Measurements from ENCODE around the gene REN. TPM values are rescaled to one million over a fixed set of nuclear protein-coding genes. Genes with fewer than 3 reads are reported as not detected.

The REN gene
- total and polyA plus RNA-seq, 2 of the 8 experiments (the other 6 are each of a cell fraction or from before 2014, with no cell fraction given): 0.05 TPM; not detected in 1

DNA sequence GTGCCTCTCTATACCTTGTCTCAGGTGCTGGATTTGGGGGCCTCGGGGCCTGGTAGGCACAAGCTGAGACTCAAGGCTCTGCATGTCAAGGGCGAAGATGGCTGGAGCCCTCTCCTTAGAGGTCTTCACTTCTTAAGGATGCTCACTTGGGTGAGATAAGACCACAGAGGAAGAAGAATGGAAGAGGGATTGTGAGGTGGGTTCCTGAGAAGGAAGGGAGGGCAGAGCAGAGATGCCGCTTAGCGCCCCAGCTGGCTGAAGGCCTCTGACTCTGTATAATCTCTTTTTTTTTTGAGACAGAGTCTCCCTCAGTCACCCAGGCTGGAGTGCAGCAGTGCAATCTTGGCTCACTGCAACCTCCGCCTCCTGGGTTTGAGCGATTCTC lies 61.0 kb downstream of the REN start:
- DNase-seq (ENCODE audit: low read depth in 1 of 2, low spot score in 2 of 2): no peak
- no peak overlapping the region for H3K27ac ChIP-seq (ENCODE audit: low read depth, low read length)
- no peak for FAIRE-seq
- no peaks in the 10 kb centered on the region; the same call in 1 of the 2 replicates for H3K23me2 ChIP-seq (ENCODE audit: low read depth, low read length)
- H3K4me3 ChIP-seq (ENCODE audit: extremely low read depth in 1 of 4, insufficient read depth in 2 of 4, low read depth in 3 of 4, low read length in 4 of 4): no peak overlapping the region
- TF ChIP-seq MAFK (IDR thresholded peaks at IDR 0.05; ENCODE audit: low read depth, low read length) (no peak), TBP (IDR thresholded peaks at IDR 0.05; ENCODE audit: low read depth, low read length) (no peak), SP1 (IDR thresholded peaks at IDR 0.05; ENCODE audit: low read depth, low read length) (no peak)
- H3K56ac ChIP-seq (replicated peaks; ENCODE audit: insufficient read length, low read depth, low read length): no peak overlapping the region
- H3K27me3 ChIP-seq (replicated peaks in 1 of 4; ENCODE audit: control insufficient read depth in 3 of 4, extremely low read depth in 1 of 4, insufficient read depth in 3 of 4, low read length in 3 of 4): no peaks in the 10 kb centered on the region
- no peaks in the 10 kb centered on the region for H3K9me3 ChIP-seq (ENCODE audit: insufficient read depth in 2 of 2, low read depth in 1 of 2, low read length in 1 of 2)
- no peak overlapping the region for H3K9ac ChIP-seq (replicated peaks in 1 of 4; ENCODE audit: extremely low read depth in 1 of 4, low read depth in 3 of 4, low read length in 3 of 4)
- H2BK15ac ChIP-seq (ENCODE audit: low read length): peak overlapping the region; percentile 48; the same call in 1 of the 2 replicates
- no peak overlapping the region for H4K91ac ChIP-seq (replicated peaks; ENCODE audit: insufficient read length, low read length)
- H4K5ac ChIP-seq (ENCODE audit: insufficient read length, low read depth, low read length): no peak overlapping the region
- POLR2A ChIA-PET (ENCODE audit: partially characterized antibody): interaction anchor here (1.2 to 2.8 kb wide), 3 partner anchors 14 to 26 kb away, joined by 3 to 12 read pairs (median 4); no protein-coding TSS in a partner anchor
- no peak overlapping the region for H3K4ac ChIP-seq (replicated peaks; ENCODE audit: insufficient read length, low read depth, low read length)
- CTCF ChIA-PET (ENCODE audit: partially characterized antibody): interaction anchor here (1.7 to 2.3 kb wide), 4 partner anchors 12 to 23 kb away, joined by 4 to 11 read pairs (median 6); no protein-coding TSS in a partner anchor
- no peak overlapping the region for H3K14ac ChIP-seq (ENCODE audit: insufficient read length)
- no peak overlapping the region for H2AFZ ChIP-seq (ENCODE audit: low read length)
- 92% methylated on average over 6 of the region's 6 CpGs; no CpG with 5 or more reads in 1 of the 2 experiments for WGBS, 2 experiments (ENCODE audit: extremely low coverage in 1 of 2, insufficient coverage in 1 of 2, insufficient read length in 1 of 2, insufficient replicate concordance in 2 of 2, low coverage in 1 of 2, low lambda C conversion rate in 2 of 2, missing lambda C conversion rate in 1 of 2)
- peak overlapping the region; percentile 38; the same call in 1 of the 2 replicates for H3K18ac ChIP-seq (ENCODE audit: extremely low read depth, low read length)
- H2BK12ac ChIP-seq (ENCODE audit: low read depth, low read length): 0 out of 2 replicates have a peak overlapping the region, but pooled peaks have one; percentile 77
- H3K23ac ChIP-seq (ENCODE audit: insufficient read length): no peak overlapping the region
- no peaks in the 10 kb centered on the region for H3K36me3 ChIP-seq (ENCODE audit: control insufficient read depth in 2 of 4, insufficient read depth in 4 of 4, low read length in 3 of 4)
- peak overlapping the region; percentile 14; the same call in 1 of the 2 replicates for H2BK5ac ChIP-seq (ENCODE audit: low read depth, low read length)
- no peak overlapping the region for H3K4me2 ChIP-seq (ENCODE audit: insufficient read depth in 1 of 2, low read depth in 2 of 2, low read length in 2 of 2)
- peaks cover 37 to 49% of the 10 kb centered on the region in 2 experiments for H4K20me1 ChIP-seq (replicated peaks in 1 of 2; ENCODE audit: control insufficient read depth in 1 of 2, insufficient read depth in 2 of 2, low read length in 2 of 2)
- peak overlapping the region; percentile 15; the same call in 1 of the 2 replicates for H4K8ac ChIP-seq (ENCODE audit: extremely low read depth, insufficient read depth, low read length)
- H2AK5ac ChIP-seq (ENCODE audit: low read depth, low read length): 0 out of 2 replicates have a peak overlapping the region, but pooled peaks have one; percentile 1
- 0 out of 2 replicates have a peak overlapping the region, but pooled peaks have one; percentile 50 for H2BK20ac ChIP-seq (ENCODE audit: low read length)
- peaks cover 27 to 58% (median 37%) of the 10 kb centered on the region in 4 experiments for H3K4me1 ChIP-seq (replicated peaks in 1 of 4; ENCODE audit: control insufficient read depth in 3 of 4, insufficient read depth in 4 of 4, low read length in 3 of 4)
- H3K79me2 ChIP-seq (ENCODE audit: control insufficient read depth in 1 of 2, insufficient read depth in 2 of 2, low read length in 2 of 2): peaks cover 25 to 93% of the 10 kb centered on the region in 2 experiments
- no peak overlapping the region for H2BK120ac ChIP-seq (replicated peaks; ENCODE audit: low read depth, low read length)
- H3K79me1 ChIP-seq (ENCODE audit: low read depth, low read length): peaks cover 36% of the 10 kb centered on the region
